HepG2 (cell line): ENCODE results near the gene RPS6KA2. TPM values are rescaled to one million over a fixed set of nuclear protein-coding genes. Genes with fewer than 3 reads are reported as not detected.

Experiments
- ARHGAP35 ChIP-seq: sonication (generic); formaldehyde crosslinking; IDR thresholded peaks from 2 replicates; pipeline ENCODE4 v1.9.0; 2022; ENCODE audit warnings: mild to moderate bottlenecking, inconsistent platforms, moderate library complexity, missing genetic modification reagents, borderline replicate concordance
- BORCS8-MEF2B ChIP-seq: sonication (generic); formaldehyde crosslinking; IDR thresholded peaks from 2 replicates; pipeline ENCODE4 v1.8.0; 2022; ENCODE audit warnings: mild to moderate bottlenecking, missing genetic modification reagents
- EEA1 ChIP-seq: sonication (generic); formaldehyde crosslinking; IDR thresholded peaks from 2 replicates; pipeline ENCODE4 v1.5.1; 2020; ENCODE audit warnings: mild to moderate bottlenecking, missing genetic modification reagents, borderline replicate concordance
- EED ChIP-seq: sonication (generic); formaldehyde crosslinking; IDR thresholded peaks from 2 replicates; pipeline ENCODE4 v1.5.0; 2020; ENCODE audit warnings: mild to moderate bottlenecking, missing genetic modification reagents
- FOSL2 ChIP-seq: sonication (generic); formaldehyde crosslinking; IDR thresholded peaks from 2 replicates; pipeline ENCODE4 v1.4.0; 2020; ENCODE audit warnings: missing genetic modification reagents
- GTF2F1 ChIP-seq: fragments of 150-350 bp; IDR thresholded peaks from 2 replicates; pipeline ENCODE4 v1.6.1; 2014; ENCODE audit warnings: low read length
- KDM3A ChIP-seq: IDR thresholded peaks from 2 replicates; pipeline ENCODE4 v1.6.1; 2018; ENCODE audit warnings: low read depth, missing compliant biosample characterization
- SIN3B ChIP-seq: fragments of 150-350 bp; IDR thresholded peaks from 2 replicates; pipeline ENCODE4 v1.6.1; 2014; ENCODE audit warnings: low read length
- SSRP1 ChIP-seq: IDR thresholded peaks from 2 replicates; pipeline ENCODE4 v1.6.1; 2016; ENCODE audit warnings: control low read depth
- ZNF296 ChIP-seq: sonication (generic); formaldehyde crosslinking; conservative IDR thresholded peaks from 2 replicates; pipeline ENCODE4 v1.5.0; 2020; ENCODE audit warnings: mild to moderate bottlenecking, missing genetic modification reagents
- ZNF333 ChIP-seq: sonication (generic); formaldehyde crosslinking; IDR thresholded peaks from 2 replicates; pipeline ENCODE4 v1.4.0; 2020; ENCODE audit warnings: mild to moderate bottlenecking, missing genetic modification reagents, borderline replicate concordance
- ZSCAN25 ChIP-seq: sonication (generic); formaldehyde crosslinking; IDR thresholded peaks from 2 replicates; pipeline ENCODE4 v1.8.0; 2022; ENCODE audit warnings: mild to moderate bottlenecking, missing genetic modification reagents
- polyA plus RNA-seq, 8 experiments: library from polyadenylated mRNA; depleted of rRNA in 3 of 8; stranded (reverse) in 7 of 8; unstranded in 1 of 8; fragments of >200 nt; fragmentation: Illumina TruSeq in 4 of 8; extraction: Trizol in 4 of 8; gene quantifications; 2 replicates each; pipeline versions ENCODE4 v1.2.1 to v1.2.3, GENCODE V29; 2011 to 2016; ENCODE audit warnings: low read depth in 4 of 8, missing spikeins in 1 of 8, mixed read lengths in 1 of 8; ENCODE audit not compliant: insufficient read depth in 1 of 8
- total RNA-seq, 5 experiments: library from RNA; depleted of rRNA; stranded (reverse); fragments of >200 nt; fragmentation: Illumina TruSeq; extraction: Trizol; gene quantifications; 2 replicates each; pipeline ENCODE4 v1.2.3, GENCODE V29; 2016; ENCODE audit warnings: low read depth in 1 of 5
- TF ChIP-seq, protein P1 (sequence below): sonication (generic); formaldehyde crosslinking; IDR thresholded peaks from 2 replicates; pipeline ENCODE4 v1.4.0; 2020; ENCODE audit warnings: low read depth, mild to moderate bottlenecking, missing genetic modification reagents
- TF ChIP-seq, protein P2 (sequence below): sonication (generic); formaldehyde crosslinking; IDR thresholded peaks from 2 replicates; pipeline ENCODE4 v1.5.0; 2020; ENCODE audit warnings: missing genetic modification reagents
- TF ChIP-seq, protein P3 (sequence below): sonication (generic); formaldehyde crosslinking; IDR thresholded peaks from 2 replicates; pipeline ENCODE4 v1.5.0; 2020; ENCODE audit warnings: mild to moderate bottlenecking, missing genetic modification reagents, borderline replicate concordance
- TF ChIP-seq, protein P4 (sequence below), 2 experiments: fragments of 450-650 bp in 1 of 2; sonication (generic) in 1 of 2; formaldehyde crosslinking in 1 of 2; IDR thresholded peaks; 2 replicates each; pipeline versions ENCODE4 v1.6.1 to v1.8.0; 2016 to 2022; ENCODE audit warnings: antibody characterized with exemption in 1 of 2, mild to moderate bottlenecking in 1 of 2, missing genetic modification reagents in 1 of 2

The RPS6KA2 gene
- total and polyA plus RNA-seq, 2 of the 13 experiments (the other 11 are each of a cell fraction or from before 2014, with no cell fraction given), result 0.22 to 0.38 TPM

DNA sequence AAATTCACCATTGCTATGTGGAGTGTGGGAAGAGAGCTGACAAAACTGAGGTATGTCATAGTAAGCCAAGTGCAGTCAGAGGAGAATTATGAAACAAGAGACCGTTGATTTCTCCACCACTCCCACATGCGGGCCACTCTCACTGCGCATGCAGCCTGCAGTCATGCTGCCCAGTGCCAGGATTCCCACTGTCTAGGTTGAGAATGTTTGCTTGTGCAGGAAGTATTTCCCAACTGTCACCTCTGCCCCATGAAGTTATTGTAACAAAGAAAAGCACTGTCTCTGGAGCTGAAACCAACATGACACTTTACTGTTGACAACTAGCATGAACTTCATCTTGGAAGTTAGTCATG lies 266.0 kb downstream of the RPS6KA2 start (continued):
- TF ChIP-seq, protein P1, sequence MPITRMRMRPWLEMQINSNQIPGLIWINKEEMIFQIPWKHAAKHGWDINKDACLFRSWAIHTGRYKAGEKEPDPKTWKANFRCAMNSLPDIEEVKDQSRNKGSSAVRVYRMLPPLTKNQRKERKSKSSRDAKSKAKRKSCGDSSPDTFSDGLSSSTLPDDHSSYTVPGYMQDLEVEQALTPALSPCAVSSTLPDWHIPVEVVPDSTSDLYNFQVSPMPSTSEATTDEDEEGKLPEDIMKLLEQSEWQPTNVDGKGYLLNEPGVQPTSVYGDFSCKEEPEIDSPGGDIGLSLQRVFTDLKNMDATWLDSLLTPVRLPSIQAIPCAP (CRISPR knock-in tag), result no peak
- TF ChIP-seq BORCS8-MEF2B (CRISPR knock-in tag) (peak; percentile 64), KDM3A (CRISPR knock-in tag) (peak; percentile 92), ZNF333 (CRISPR knock-in tag) (no peak), SSRP1 (CRISPR knock-in tag) (no peak), ZSCAN25 (CRISPR knock-in tag) (peak; percentile 82), ARHGAP35 (no peak), SIN3B (no peak), ZNF296 (CRISPR knock-in tag) (no peak), FOSL2 (peak; percentile 93), GTF2F1 (no peak; the same call in 1 of the 2 replicates), EEA1 (CRISPR knock-in tag) (no peak), EED (no peak)
- TF ChIP-seq, protein P2, sequence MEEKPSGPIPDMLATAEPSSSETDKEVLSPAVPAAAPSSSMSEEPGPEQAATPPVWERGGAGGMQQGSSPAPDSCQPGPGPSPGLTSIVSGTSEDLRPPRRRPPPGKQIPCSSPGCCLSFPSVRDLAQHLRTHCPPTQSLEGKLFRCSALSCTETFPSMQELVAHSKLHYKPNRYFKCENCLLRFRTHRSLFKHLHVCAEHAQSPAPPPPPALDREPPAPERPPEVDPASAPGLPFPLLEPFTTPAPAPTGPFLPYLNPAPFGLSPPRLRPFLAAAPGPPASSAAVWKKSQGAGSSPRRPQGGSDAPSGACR (CRISPR knock-in tag), result peak; percentile 97
- TF ChIP-seq, protein P3, sequence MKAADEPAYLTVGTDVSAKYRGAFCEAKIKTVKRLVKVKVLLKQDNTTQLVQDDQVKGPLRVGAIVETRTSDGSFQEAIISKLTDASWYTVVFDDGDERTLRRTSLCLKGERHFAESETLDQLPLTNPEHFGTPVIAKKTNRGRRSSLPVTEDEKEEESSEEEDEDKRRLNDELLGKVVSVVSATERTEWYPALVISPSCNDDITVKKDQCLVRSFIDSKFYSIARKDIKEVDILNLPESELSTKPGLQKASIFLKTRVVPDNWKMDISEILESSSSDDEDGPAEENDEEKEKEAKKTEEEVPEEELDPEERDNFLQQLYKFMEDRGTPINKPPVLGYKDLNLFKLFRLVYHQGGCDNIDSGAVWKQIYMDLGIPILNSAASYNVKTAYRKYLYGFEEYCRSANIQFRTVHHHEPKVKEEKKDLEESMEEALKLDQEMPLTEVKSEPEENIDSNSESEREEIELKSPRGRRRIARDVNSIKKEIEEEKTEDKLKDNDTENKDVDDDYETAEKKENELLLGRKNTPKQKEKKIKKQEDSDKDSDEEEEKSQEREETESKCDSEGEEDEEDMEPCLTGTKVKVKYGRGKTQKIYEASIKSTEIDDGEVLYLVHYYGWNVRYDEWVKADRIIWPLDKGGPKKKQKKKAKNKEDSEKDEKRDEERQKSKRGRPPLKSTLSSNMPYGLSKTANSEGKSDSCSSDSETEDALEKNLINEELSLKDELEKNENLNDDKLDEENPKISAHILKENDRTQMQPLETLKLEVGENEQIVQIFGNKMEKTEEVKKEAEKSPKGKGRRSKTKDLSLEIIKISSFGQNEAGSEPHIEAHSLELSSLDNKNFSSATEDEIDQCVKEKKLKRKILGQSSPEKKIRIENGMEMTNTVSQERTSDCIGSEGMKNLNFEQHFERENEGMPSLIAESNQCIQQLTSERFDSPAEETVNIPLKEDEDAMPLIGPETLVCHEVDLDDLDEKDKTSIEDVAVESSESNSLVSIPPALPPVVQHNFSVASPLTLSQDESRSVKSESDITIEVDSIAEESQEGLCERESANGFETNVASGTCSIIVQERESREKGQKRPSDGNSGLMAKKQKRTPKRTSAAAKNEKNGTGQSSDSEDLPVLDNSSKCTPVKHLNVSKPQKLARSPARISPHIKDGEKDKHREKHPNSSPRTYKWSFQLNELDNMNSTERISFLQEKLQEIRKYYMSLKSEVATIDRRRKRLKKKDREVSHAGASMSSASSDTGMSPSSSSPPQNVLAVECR (CRISPR knock-in tag), result peak; percentile 92; the same call in 1 of the 2 replicates
- TF ChIP-seq, protein P4, sequence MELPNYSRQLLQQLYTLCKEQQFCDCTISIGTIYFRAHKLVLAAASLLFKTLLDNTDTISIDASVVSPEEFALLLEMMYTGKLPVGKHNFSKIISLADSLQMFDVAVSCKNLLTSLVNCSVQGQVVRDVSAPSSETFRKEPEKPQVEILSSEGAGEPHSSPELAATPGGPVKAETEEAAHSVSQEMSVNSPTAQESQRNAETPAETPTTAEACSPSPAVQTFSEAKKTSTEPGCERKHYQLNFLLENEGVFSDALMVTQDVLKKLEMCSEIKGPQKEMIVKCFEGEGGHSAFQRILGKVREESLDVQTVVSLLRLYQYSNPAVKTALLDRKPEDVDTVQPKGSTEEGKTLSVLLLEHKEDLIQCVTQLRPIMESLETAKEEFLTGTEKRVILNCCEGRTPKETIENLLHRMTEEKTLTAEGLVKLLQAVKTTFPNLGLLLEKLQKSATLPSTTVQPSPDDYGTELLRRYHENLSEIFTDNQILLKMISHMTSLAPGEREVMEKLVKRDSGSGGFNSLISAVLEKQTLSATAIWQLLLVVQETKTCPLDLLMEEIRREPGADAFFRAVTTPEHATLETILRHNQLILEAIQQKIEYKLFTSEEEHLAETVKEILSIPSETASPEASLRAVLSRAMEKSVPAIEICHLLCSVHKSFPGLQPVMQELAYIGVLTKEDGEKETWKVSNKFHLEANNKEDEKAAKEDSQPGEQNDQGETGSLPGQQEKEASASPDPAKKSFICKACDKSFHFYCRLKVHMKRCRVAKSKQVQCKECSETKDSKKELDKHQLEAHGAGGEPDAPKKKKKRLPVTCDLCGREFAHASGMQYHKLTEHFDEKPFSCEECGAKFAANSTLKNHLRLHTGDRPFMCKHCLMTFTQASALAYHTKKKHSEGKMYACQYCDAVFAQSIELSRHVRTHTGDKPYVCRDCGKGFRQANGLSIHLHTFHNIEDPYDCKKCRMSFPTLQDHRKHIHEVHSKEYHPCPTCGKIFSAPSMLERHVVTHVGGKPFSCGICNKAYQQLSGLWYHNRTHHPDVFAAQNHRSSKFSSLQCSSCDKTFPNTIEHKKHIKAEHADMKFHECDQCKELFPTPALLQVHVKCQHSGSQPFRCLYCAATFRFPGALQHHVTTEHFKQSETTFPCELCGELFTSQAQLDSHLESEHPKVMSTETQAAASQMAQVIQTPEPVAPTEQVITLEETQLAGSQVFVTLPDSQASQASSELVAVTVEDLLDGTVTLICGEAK (IDR thresholded peaks at IDR 0.05), result no peak
- TF ChIP-seq, protein P4 (CRISPR knock-in tag; IDR thresholded peaks at IDR 0.05), result peak; percentile 72
